Measurements from ENCODE around the gene PARD3B.

PARD3B gene

GRCh38 chr2:205650450-205650849 is 1105.2 kb downstream of the PARD3B start:
- ChIA-PET CTCF (interaction anchor here (1.0 kb wide), 1 partner anchor 10 kb away, joined by 3 read pairs; no protein-coding TSS in a partner anchor), POLR2A (interaction anchor here (0.6 kb wide), 2 partner anchors 97 to 801 kb away, joined by 3 to 4 read pairs; no protein-coding TSS in a partner anchor)
- no peak overlapping the region for H3K27ac ChIP-seq (ENCODE audit: insufficient read depth in 1 of 2, low read depth in 1 of 2, low read length in 2 of 2, poor library complexity in 1 of 2, severe bottlenecking in 2 of 2)
- H3K27me3 ChIP-seq (replicated peaks in 2 of 5; ENCODE audit: control insufficient read depth in 4 of 5, insufficient read depth in 5 of 5, low read length in 4 of 5): peaks cover 0 to 15% (median 3%) of the 10 kb centered on the region in 5 experiments
- no peak for DNase-seq
- H3K4me3 ChIP-seq (ENCODE audit: control insufficient read depth in 1 of 7, extremely low read depth in 1 of 7, insufficient read depth in 4 of 7, low read depth in 2 of 7, low read length in 6 of 7): no peak overlapping the region
- H3K9me3 ChIP-seq (ENCODE audit: control extremely low read depth in 1 of 5, control insufficient read depth in 4 of 5, insufficient read depth in 2 of 5, low read depth in 1 of 5, low read length in 4 of 5): no peaks in the 10 kb centered on the region
- WGBS (ENCODE audit: insufficient coverage): 85% methylated on average over 4 of the region's 4 CpGs
- H3K4me1 ChIP-seq (ENCODE audit: control extremely low read depth in 1 of 4, control insufficient read depth in 4 of 4, insufficient read depth in 4 of 4, low read length in 3 of 4): no peaks in the 10 kb centered on the region
- no peaks in the 10 kb centered on the region for H3K36me3 ChIP-seq (ENCODE audit: control insufficient read depth in 4 of 4, insufficient read depth in 4 of 4, low read length in 3 of 4)

GRCh38 chr2:205650931-205651330 is 1105.7 kb downstream of the PARD3B start:
- H3K4me3 ChIP-seq (ENCODE audit: control insufficient read depth in 1 of 7, extremely low read depth in 1 of 7, insufficient read depth in 4 of 7, low read depth in 2 of 7, low read length in 6 of 7): no peak overlapping the region
- H3K4me1 ChIP-seq (ENCODE audit: control extremely low read depth in 1 of 4, control insufficient read depth in 4 of 4, insufficient read depth in 4 of 4, low read length in 3 of 4): no peaks in the 10 kb centered on the region
- ChIA-PET POLR2A (interaction anchor here (0.6 kb wide), 1 partner anchor 97 kb away, joined by 3 read pairs; no protein-coding TSS in a partner anchor), CTCF (interaction anchor here (1.0 kb wide), 1 partner anchor 9 kb away, joined by 3 read pairs; no protein-coding TSS in a partner anchor)
- H3K27me3 ChIP-seq (replicated peaks in 2 of 5; ENCODE audit: control insufficient read depth in 4 of 5, insufficient read depth in 5 of 5, low read length in 4 of 5): peaks cover 0 to 15% (median 4%) of the 10 kb centered on the region in 5 experiments
- H3K9me3 ChIP-seq (ENCODE audit: control extremely low read depth in 1 of 5, control insufficient read depth in 4 of 5, insufficient read depth in 2 of 5, low read depth in 1 of 5, low read length in 4 of 5): no peaks in the 10 kb centered on the region
- no peak for DNase-seq
- H3K36me3 ChIP-seq (ENCODE audit: control insufficient read depth in 4 of 4, insufficient read depth in 4 of 4, low read length in 3 of 4): no peaks in the 10 kb centered on the region
- no peak overlapping the region for H3K27ac ChIP-seq (ENCODE audit: insufficient read depth in 1 of 2, low read depth in 1 of 2, low read length in 2 of 2, poor library complexity in 1 of 2, severe bottlenecking in 2 of 2)
- WGBS (ENCODE audit: insufficient coverage): 100% methylated on average over 5 of the region's 7 CpGs

- Histone ChIP-seq H3K27me3 (replicated peaks in 2 of 5; ENCODE audit: control insufficient read depth in 4 of 5, insufficient read depth in 5 of 5, low read length in 4 of 5) (peaks cover 0 to 15% (median 5%) of the 10 kb centered on the region in 5 experiments), H3K4me3 (ENCODE audit: control insufficient read depth in 1 of 7, extremely low read depth in 1 of 7, insufficient read depth in 4 of 7, low read depth in 2 of 7, low read length in 6 of 7) (no peak overlapping the region), H3K9me3 (ENCODE audit: control extremely low read depth in 1 of 5, control insufficient read depth in 4 of 5, insufficient read depth in 2 of 5, low read depth in 1 of 5, low read length in 4 of 5) (no peaks in the 10 kb centered on the region), H3K36me3 (ENCODE audit: control insufficient read depth in 4 of 4, insufficient read depth in 4 of 4, low read length in 3 of 4) (no peaks in the 10 kb centered on the region), H3K4me1 (ENCODE audit: control extremely low read depth in 1 of 4, control insufficient read depth in 4 of 4, insufficient read depth in 4 of 4, low read length in 3 of 4) (no peaks in the 10 kb centered on the region), H3K27ac (ENCODE audit: insufficient read depth in 1 of 2, low read depth in 1 of 2, low read length in 2 of 2, poor library complexity in 1 of 2, severe bottlenecking in 2 of 2) (no peak overlapping the region)
- ChIA-PET POLR2A (no interaction called here), CTCF (no interaction called here)
- no peak for DNase-seq
- WGBS (ENCODE audit: insufficient coverage): no CpG with 5 or more reads among the region's 1 CpG
Measured at GRCh38 chr2:205651719-205652118, 1106.4 kb downstream of the PARD3B start.

- H3K4me3 ChIP-seq (ENCODE audit: control insufficient read depth in 1 of 7, extremely low read depth in 1 of 7, insufficient read depth in 4 of 7, low read depth in 2 of 7, low read length in 6 of 7): no peak overlapping the region
- CTCF ChIA-PET: no interaction called here
- DNase-seq: no peak
- no peaks in the 10 kb centered on the region for H3K4me1 ChIP-seq (ENCODE audit: control extremely low read depth in 1 of 4, control insufficient read depth in 4 of 4, insufficient read depth in 4 of 4, low read length in 3 of 4)
- peaks cover 0 to 17% (median 0%) of the 10 kb centered on the region in 5 experiments for H3K27me3 ChIP-seq (replicated peaks in 2 of 5; ENCODE audit: control insufficient read depth in 4 of 5, insufficient read depth in 5 of 5, low read length in 4 of 5)
- no peaks in the 10 kb centered on the region for H3K36me3 ChIP-seq (ENCODE audit: control insufficient read depth in 4 of 4, insufficient read depth in 4 of 4, low read length in 3 of 4)
- H3K9me3 ChIP-seq (ENCODE audit: control extremely low read depth in 1 of 5, control insufficient read depth in 4 of 5, insufficient read depth in 2 of 5, low read depth in 1 of 5, low read length in 4 of 5): no peaks in the 10 kb centered on the region
- POLR2A ChIA-PET: no interaction called here
- H3K27ac ChIP-seq (ENCODE audit: insufficient read depth in 1 of 2, low read depth in 1 of 2, low read length in 2 of 2, poor library complexity in 1 of 2, severe bottlenecking in 2 of 2): no peak overlapping the region
- WGBS (ENCODE audit: insufficient coverage): 93% methylated on average over 6 of the region's 10 CpGs
Measured at GRCh38 chr2:205654878-205655605, 1109.8 kb downstream of the PARD3B start.

GRCh38 chr2:205655779-205656456 is 1110.6 kb downstream of the PARD3B start:
- Histone ChIP-seq H3K27ac (ENCODE audit: insufficient read depth in 1 of 2, low read depth in 1 of 2, low read length in 2 of 2, poor library complexity in 1 of 2, severe bottlenecking in 2 of 2) (no peak overlapping the region), H3K4me1 (ENCODE audit: control extremely low read depth in 1 of 4, control insufficient read depth in 4 of 4, insufficient read depth in 4 of 4, low read length in 3 of 4) (peaks cover 0 to 5% (median 2%) of the 10 kb centered on the region in 4 experiments)
- CTCF ChIA-PET: no interaction called here

GRCh38 chr2:205656461-205656860 is 1111.2 kb downstream of the PARD3B start:
- H3K27me3 ChIP-seq (replicated peaks in 2 of 5; ENCODE audit: control insufficient read depth in 4 of 5, insufficient read depth in 5 of 5, low read length in 4 of 5): peaks cover 0 to 14% (median 0%) of the 10 kb centered on the region in 5 experiments
- WGBS (ENCODE audit: insufficient coverage): 94% methylated on average over 7 of the region's 7 CpGs
- no peak overlapping the region for H3K4me3 ChIP-seq (ENCODE audit: control insufficient read depth in 1 of 7, extremely low read depth in 1 of 7, insufficient read depth in 4 of 7, low read depth in 2 of 7, low read length in 6 of 7)
- peaks cover 0 to 10% (median 3%) of the 10 kb centered on the region in 4 experiments for H3K4me1 ChIP-seq (ENCODE audit: control extremely low read depth in 1 of 4, control insufficient read depth in 4 of 4, insufficient read depth in 4 of 4, low read length in 3 of 4)
- no peak overlapping the region for H3K27ac ChIP-seq (ENCODE audit: insufficient read depth in 1 of 2, low read depth in 1 of 2, low read length in 2 of 2, poor library complexity in 1 of 2, severe bottlenecking in 2 of 2)
- DNase-seq: no peak
- ChIA-PET POLR2A (no interaction called here), CTCF (no interaction called here)
- no peaks in the 10 kb centered on the region for H3K9me3 ChIP-seq (ENCODE audit: control extremely low read depth in 1 of 5, control insufficient read depth in 4 of 5, insufficient read depth in 2 of 5, low read depth in 1 of 5, low read length in 4 of 5)
- no peaks in the 10 kb centered on the region for H3K36me3 ChIP-seq (ENCODE audit: control insufficient read depth in 4 of 4, insufficient read depth in 4 of 4, low read length in 3 of 4)

More at GRCh38 chr2:205655779-205656456, 1110.6 kb downstream of the PARD3B start:
- H3K4me3 ChIP-seq (ENCODE audit: control insufficient read depth in 1 of 7, extremely low read depth in 1 of 7, insufficient read depth in 4 of 7, low read depth in 2 of 7, low read length in 6 of 7): no peak overlapping the region
- POLR2A ChIA-PET: no interaction called here
- no peak for DNase-seq
- H3K27me3 ChIP-seq (replicated peaks in 2 of 5; ENCODE audit: control insufficient read depth in 4 of 5, insufficient read depth in 5 of 5, low read length in 4 of 5): peaks cover 0 to 15% (median 0%) of the 10 kb centered on the region in 5 experiments
- no peaks in the 10 kb centered on the region for H3K36me3 ChIP-seq (ENCODE audit: control insufficient read depth in 4 of 4, insufficient read depth in 4 of 4, low read length in 3 of 4)
- H3K9me3 ChIP-seq (ENCODE audit: control extremely low read depth in 1 of 5, control insufficient read depth in 4 of 5, insufficient read depth in 2 of 5, low read depth in 1 of 5, low read length in 4 of 5): no peaks in the 10 kb centered on the region
- WGBS (ENCODE audit: insufficient coverage): 92% methylated on average over 6 of the region's 6 CpGs

- Histone ChIP-seq H3K4me3 (ENCODE audit: control insufficient read depth in 1 of 7, extremely low read depth in 1 of 7, insufficient read depth in 4 of 7, low read depth in 2 of 7, low read length in 6 of 7) (no peak overlapping the region), H3K36me3 (ENCODE audit: control insufficient read depth in 4 of 4, insufficient read depth in 4 of 4, low read length in 3 of 4) (no peaks in the 10 kb centered on the region), H3K4me1 (ENCODE audit: control extremely low read depth in 1 of 4, control insufficient read depth in 4 of 4, insufficient read depth in 4 of 4, low read length in 3 of 4) (peaks cover 0 to 10% (median 3%) of the 10 kb centered on the region in 4 experiments), H3K27me3 (replicated peaks in 2 of 5; ENCODE audit: control insufficient read depth in 4 of 5, insufficient read depth in 5 of 5, low read length in 4 of 5) (peaks cover 0 to 14% (median 0%) of the 10 kb centered on the region in 5 experiments), H3K27ac (ENCODE audit: insufficient read depth in 1 of 2, low read depth in 1 of 2, low read length in 2 of 2, poor library complexity in 1 of 2, severe bottlenecking in 2 of 2) (no peak overlapping the region), H3K9me3 (ENCODE audit: control extremely low read depth in 1 of 5, control insufficient read depth in 4 of 5, insufficient read depth in 2 of 5, low read depth in 1 of 5, low read length in 4 of 5) (no peaks in the 10 kb centered on the region)
- WGBS (ENCODE audit: insufficient coverage): 93% methylated on average over 3 of the region's 4 CpGs
- CTCF ChIA-PET: no interaction called here
- POLR2A ChIA-PET: no interaction called here
- DNase-seq: no peak
Measured at GRCh38 chr2:205656941-205657340, 1111.7 kb downstream of the PARD3B start.
